ENCODE results near the gene STXBP2.
A peak's percentile ranks its signal among the peaks of the same experiment; 100 is the strongest.

STXBP2 gene

DNA sequence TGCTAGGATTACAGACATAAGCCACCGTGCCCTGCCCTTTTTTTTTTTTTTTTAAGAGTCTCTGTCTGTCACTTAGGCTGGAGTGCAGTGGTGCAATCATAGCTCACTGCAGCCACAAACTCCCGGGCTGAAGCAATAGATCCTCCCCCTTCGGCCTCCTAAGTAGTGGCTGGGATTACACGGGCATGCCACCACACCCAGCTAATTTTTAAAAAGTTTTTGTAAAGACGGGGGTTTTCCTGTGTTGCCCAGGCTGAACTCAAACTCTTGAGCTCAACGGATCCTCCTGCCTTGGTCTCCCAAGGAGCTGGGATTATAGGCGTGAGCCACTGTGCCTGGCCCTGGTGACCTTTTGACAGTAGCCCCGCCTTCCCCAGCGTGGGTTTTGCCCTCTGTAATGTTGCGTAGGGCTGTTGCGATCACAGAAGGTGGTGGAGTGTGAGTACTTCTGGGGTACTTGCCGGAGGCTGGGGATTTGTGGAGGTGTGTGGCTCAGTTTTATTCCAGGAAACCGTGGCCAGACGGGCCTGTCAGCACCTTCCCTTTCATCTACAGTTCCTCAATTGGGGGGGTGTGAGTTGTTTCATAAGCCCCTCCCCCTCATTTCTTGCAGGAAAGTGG lies 20.3 kb downstream of the STXBP2 start:
- DNase-seq = no peak

DNA sequence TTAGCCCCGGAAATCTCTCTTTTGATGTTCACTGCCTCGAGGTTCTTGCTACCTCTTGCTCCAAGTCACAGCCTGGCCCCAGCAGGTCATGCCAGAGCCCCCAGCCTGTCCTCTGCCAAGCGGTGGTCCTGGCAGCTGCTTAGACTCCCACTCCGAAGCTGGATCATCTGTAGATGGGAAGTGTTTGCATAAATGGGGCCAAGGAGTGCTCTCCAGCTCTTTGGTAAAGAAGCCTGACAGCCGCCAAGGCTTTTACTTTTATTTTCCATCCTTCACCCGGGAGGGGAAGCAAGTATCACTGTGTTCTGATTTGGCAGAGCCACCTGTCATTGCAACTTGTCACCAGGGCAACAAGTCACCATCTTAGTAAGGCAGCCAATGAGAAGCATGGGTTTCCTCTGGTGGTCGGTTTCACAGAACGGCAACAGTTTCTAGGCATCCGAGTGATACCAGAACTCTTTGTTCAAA lies 21.3 kb downstream of the STXBP2 start:
- DNase-seq = no peak

DNA sequence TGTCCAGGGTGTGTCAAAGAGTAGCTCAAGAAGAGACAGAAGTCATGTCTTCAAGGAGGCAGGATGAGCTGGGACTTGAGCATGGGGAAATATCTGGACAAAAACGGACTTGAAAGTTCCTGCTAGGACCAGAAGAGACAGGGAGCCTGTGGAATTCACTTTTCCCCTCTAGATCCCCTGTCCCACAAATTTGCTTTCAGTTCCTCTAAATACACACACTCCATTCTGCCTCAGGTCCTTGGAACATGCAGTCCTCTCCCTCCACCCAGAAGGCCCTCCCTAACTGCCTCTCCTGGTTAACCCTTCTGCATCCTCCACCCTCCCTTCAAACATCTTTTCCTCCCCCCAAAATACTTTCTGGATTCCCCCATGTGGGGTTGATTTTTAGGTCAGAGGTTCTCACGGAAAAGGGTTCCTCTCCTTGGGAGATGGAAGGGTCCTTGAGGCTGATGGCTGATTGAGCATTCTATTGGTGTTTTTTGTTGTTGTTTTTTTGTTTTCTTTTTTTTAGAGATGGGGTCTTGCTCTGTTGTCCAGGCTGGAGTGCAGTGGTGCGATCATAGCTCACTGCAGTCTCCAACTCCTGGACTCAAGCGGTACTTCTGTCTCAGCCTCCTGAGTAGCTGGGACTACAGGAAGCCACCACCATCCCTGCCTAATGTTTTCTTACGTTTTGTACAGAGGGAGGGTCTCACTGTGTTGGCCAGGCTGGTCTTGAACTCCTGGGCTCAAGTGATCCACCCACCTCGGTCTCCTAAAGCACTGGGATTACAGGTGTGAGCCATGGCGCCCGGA lies 25.0 kb downstream of the STXBP2 start:
- no peak for DNase-seq

DNA sequence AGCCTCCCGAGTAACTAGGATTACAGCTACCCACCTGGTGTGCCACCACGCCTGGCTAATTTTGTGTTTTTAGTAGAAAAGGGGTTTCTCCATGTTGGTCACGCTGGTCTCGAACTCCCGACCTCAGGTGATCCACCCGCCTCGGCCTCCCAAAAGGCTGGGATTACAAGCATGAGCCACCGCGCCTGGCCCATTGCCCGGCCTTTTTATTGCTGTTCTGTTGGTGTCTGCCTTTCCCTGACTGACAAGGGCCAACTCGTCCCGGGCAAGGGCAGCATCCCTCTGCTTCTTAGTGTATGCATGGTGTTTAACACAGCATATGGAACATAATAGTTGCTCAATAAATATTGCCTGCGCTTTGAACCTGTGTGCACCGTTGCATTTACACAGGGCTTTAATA lies 25.7 kb downstream of the STXBP2 start:
- no peak for DNase-seq

DNA sequence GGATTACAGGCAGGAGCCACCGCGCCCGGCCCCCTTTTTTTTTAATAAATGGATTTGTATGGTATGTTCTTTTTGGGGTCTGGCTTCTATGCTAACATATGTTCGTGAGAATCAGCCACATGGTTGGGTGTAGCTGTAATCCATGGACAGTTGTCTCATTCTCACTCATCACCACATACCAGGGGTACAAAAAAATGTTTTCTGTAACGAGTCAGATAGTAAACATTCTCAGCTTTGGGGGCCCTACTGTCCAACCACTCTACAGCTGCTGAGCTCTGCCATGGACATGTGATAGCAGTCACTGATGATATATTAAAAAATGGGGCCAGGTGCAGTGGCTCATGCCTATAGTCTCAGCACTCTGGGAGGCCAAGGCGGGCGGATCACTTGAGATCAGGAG lies 26.8 kb downstream of the STXBP2 start:
- DNase-seq = no peak

DNA sequence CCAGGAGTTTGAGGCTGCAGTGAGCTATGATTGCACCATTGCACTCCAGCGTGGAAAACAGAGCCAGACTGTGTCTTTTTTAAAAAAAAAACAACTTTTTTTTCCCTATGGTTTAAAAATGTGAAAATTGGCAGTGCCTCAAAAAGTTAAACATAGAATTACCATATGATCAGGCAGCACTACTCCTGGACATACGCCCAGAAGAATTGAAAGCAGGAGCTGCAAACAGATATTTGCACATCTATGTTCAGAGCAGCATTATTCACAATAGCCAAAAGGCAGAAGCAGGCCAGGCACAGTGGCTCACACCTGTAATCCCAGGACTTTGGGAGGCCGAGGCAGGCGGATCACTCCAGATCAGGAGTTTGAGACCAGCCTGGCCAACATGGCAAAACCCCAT lies 28.2 kb downstream of the STXBP2 start:
- DNase-seq = peak; percentile 68

DNA sequence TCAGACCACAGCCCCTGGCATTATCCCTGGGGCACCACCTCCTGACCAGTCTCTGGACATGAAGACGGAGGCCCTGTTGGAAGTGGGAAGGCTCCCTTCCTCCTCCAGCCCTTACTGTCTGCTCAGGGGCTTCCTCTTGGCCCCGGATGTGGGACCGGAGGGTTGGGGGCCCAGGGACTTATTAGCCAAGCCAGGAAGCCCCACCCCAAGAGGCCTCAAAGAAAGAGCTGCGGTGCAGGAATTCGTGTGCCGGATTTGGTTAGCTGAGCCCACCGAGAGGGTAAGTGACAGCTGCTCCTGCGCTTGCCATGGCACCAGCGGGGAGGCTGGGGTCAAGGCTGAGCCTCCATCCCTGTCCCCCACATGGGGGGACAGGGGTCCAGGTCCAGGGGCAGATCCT lies 31.9 kb downstream of the STXBP2 start, which contains the start of gene RETN:
Gene RETN (plus strand): TSS at position 208 of the 400 bp plus-strand sequence. CDS start 278 bp downstream, outside the sequence.
- DNase-seq = no peak

DNA sequence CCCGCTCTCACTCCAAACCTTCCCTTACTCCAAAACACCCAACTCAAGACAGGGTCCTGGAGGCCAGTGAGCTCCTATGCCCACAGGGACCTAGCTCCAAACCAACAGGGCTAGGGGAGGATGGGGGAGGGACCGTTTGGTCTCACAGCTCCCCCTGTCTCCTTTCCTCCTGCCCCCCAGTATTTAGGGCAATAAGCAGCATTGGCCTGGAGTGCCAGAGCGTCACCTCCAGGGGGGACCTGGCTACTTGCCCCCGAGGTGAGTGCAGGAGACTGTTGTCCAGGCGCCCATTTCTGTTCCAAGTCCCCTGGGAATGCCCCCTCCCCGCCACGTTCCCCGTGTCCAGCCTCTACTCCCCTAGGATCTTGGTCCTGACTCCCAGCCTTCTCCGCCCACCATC lies 32.7 kb downstream of the STXBP2 start:
- DNase-seq = no peak

DNA sequence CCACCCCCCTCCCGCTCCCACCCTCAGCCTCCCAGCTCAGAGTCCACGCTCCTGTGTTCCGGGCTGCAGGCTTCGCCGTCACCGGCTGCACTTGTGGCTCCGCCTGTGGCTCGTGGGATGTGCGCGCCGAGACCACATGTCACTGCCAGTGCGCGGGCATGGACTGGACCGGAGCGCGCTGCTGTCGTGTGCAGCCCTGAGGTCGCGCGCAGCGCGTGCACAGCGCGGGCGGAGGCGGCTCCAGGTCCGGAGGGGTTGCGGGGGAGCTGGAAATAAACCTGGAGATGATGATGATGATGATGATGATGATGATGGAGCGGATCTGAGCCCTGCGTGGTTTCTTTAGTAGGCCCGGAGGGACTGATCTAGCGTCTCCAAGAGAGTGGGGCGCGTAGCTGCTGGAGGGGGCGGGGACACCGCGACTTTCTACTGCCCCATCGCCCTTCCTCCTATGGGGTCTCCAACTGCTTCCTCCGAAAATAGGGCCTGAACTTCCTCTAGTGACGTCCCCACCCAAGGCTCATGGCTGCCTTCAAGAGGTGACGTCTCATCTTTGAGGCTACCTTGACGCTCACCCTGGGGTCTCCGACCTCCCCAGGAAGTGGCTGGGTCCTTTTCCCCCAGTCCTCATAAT lies 33.4 kb downstream of the STXBP2 start:
- DNase-seq = no peak

DNA sequence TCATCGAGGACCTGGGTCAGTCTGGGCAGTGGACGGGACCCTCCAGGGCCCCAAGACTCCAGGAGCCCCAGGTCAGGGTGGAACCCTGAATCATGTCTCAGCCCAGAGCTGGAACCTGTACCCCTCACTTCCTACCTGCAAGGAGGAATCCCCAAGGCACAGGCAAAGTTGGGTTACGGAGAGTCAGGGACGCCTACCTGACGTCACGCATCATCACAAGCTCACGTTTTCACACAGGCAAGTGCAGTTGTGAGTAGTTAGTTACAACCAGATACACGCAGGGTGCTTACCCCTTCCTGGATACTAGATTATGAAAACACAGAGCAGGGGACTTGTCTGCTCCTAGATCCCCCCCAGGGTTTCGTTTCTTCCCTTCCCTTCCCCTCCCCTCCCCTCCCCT lies 33.9 kb downstream of the STXBP2 start:
- DNase-seq = no peak

DNA sequence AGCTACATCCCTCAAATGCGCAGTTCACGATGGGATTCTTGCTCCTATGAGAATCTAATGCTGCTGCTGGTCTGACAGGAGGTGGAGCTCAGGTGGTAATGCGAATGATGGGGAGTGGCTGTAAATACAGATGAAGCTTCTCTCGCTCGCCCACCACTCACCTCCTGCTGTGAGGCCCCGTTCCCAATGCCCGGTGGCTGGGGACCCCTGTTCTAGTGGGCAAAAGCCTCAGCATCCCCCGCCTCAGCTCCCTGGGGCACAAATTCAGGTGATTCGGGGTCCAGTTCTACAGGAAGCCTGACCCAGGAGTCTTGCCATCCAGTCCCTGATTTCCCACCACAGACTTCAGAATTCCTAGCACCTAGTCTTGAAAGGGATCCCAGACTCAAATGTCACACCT lies 35.6 kb downstream of the STXBP2 start:
- DNase-seq = no peak

DNA sequence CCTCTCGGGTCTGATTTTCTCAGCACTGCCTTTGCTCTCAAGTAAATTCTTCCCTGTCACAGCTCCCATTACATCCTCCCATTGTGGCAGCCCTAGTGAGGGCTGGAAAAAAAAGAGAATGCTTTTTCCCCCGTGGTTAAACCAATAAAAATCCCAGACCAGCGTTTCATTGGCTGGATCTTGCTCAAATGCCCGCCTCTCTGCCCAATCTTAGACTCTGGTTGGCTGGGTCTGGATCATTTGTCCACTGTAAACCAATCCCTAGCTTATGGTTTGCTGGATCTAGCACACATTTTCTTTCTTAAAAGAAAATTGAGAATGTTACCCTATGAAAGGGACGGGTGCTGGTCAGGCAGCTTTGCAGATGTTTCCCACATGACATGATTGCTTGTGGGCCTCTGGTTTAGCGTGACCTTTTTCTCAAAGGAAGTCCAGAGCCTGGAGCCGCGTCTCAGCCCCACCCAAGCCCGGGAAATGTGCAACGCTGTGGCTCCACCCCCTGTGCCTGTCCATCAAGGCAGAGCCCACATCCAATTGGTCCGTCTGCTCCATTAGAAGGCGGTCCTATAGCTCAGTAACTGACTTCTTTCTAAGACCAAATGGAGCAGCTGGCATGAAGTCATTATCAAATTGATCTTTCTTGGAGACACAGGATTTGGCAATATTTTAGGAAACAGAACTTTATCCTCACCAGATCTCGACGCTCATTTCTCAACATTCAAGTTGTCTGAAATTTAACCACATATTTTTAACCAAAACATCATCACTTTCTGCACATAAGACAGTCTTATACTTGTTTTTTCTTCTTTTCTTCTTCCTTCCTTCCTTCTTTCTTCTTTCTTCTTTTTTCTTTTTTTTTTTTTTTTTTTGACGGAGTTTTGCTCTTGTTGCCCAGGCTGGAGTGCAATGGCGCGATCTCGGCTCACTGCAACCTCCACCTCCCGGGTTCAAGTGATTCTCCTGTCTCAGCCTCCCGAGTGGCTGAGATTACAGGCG lies 37.4 kb downstream of the STXBP2 start:
- DNase-seq = peak; percentile 54

DNA sequence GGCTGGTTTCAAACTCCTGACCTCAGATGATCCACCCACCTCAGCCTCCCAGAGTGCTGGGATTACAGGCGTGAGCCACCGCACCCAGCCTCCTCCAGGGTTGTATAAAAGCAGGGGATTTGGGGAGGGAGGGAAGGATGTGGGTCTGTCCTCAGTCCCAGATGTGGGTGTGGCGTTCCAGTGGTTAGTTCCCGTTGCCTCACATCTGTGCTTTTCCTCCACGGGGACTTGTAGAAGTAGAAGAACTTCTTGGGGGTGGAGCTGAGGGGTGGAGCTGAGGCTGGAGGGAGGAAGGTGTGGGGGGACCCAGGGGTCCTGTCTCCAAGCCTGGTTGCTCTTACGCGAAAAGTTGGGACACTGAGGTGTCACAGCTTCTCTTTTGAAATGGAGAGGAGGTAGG lies 39.5 kb downstream of the STXBP2 start:
- no peak for DNase-seq

DNA sequence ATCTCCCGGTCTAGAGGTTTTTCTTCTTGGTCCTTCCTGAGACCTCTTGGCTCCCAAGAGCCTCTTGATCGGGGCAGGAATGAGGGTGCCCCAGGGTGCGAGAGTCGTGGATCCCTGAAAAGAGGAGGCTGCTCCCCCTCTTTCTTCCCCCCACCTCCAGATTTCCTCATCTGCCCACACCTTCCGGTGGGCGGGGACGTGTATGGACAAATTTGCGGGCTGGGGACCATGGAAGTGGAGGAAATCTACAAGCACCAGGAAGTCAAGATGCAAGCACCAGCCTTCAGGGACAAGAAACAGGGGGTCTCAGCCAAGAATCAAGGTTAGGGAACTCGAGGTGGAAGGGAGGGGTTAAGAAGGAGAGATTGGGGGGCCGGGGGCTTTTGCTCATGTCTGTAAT lies 39.9 kb downstream of the STXBP2 start, which contains the start of gene MCEMP1:
Gene MCEMP1 (plus strand): TSS at position 237 of the 400 bp plus-strand sequence. CDS start 31 bp downstream, at position 268.
- DNase-seq = no peak

DNA sequence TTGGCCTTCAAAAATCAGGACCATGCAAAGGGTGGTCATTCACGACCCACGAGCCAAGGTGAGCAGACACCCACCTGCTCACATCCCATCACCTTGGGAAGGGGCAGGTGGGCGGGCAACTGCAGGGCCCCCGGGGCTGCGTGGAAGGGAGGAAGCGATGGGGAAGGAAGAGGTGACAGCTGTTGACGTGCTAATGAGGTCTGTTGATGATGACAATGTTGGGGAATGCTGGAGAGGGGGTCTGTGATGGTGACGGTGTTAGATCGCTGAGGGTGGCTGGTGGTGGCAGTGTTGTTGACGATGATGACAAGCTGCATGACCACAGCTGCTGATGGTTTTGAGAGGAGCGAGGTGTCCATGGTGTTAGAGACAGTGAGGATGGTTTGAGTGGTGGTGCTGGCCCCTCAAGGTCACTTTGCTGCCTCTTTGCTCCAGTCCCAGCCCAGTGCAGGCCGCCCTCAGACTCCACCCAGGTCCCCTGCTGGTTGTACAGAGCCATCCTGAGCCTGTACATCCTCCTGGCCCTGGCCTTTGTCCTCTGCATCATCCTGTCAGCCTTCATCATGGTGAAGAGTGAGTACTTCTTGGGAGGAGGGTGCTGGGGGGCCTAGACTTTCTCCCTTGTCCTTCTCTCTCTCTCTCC lies 40.9 kb downstream of the STXBP2 start:
- no peak for DNase-seq

DNA sequence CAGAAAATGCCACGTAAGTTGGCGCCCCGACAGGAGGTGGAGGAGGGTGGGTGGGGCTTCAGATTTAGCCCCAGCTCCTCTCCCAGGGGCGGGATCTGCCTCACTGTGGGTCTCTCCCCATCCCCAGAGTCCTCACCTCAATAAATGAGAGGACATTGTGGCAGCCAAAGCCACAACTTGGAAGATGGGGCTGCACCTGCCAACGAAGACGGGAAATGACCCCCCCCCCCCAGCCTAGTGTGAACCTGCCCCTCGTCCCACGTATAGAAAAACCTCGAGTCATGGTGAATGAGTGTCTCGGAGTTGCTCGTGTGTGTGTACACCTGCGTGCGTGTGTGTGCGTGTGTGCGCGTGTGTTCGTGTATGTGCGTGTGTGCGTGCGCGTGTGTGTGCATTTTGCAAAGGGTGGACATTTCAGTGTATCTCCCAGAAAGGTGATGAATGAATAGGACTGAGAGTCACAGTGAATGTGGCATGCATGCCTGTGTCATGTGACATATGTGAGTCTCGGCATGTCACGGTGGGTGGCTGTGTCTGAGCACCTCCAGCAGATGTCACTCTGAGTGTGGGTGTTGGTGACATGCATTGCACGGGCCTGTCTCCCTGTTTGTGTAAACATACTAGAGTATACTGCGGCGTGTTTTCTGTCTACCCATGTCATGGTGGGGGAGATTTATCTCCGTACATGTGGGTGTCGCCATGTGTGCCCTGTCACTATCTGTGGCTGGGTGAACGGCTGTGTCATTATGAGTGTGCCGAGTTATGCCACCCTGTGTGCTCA lies 42.3 kb downstream of the STXBP2 start:
- no peak for DNase-seq

DNA sequence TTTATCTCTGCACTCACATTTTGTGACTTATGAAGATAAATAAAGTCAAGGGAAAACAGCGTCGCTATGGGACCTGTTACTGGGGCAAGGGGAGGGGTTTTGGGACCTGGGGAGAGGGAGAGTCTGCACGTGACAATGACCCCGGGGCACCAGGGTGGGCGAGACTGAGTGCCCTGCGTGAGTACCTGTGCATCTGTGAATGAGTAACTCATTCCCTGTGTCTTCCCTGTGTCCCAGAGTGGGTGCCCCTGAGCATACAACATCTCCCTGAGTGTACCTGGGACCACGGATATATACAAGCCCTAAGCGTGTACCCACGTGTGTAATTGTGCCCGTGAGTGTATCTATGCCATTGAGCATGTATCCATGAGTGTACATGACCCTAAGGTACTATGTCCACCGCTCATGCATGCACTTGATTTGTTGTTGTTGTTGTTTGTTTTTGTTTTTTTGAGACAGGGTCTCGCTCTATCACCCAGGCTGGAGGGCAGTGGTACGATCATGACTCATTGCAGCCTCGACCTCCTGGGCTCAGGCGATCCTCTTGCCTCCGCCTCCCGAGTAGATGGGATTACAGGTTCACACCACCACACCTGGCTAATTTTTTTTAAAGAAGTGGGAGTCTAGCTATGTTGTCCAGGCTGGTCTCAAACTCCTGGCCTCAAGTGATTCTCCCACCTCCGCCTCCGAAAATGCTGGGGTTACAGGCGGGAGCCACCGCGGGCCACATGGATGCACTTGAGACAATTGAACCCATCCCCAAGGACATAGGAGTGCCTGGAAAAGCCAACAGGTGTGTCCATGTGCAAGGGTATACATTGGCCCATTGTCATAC lies 43.1 kb downstream of the STXBP2 start:
- no peak for DNase-seq

DNA sequence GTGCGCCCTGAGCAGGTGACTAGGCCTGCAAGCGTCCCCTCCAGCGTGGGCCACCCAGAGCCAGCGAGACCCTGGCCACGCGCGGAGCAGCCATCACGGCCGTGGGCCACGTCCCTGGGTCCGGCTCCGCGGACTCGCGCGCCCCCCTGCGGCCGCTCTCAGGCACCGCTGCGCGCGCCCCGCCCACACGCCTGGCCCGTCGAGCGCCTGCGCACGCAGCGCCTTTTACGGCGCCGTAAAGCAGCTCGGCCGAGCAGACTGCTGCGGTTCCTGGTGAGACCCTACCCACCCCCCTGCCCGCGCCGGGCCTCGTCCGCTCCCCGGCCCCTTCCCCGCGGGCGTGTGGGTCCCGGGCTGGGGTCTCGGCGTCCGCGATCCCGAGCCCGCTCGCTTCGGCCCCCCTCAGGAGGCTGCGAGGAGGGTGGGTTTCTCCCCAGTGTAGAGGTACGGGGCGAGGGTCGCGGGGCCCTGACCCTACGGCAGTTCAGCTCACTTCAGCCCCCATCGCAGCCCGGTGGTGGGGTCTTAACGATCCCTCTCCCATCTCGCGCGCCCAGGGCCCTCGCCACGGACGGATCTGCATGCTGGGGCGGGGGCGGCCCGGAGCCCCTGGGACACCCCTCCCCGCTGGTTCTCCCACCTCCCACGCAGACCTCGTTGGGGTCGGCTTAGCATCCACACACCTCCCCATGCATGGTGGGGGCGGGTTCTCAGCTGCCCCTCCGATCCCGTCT lies 43.9 kb downstream of the STXBP2 start, which contains the start of gene TRAPPC5:
Gene TRAPPC5 (plus strand): TSS at position 228 of the 734 bp plus-strand sequence. CDS start 1,421 bp downstream, outside the sequence.
- peak; percentile 60 for DNase-seq

Data from NCI-H446 treated with DMSO at 0.1 percent for 48 hours (cell line).